ENCODE data around the gene PSG2. TPM values are rescaled to one million over a fixed set of nuclear protein-coding genes. Genes with fewer than 3 reads are reported as not detected.
"Not testable (repeated sequence)": the region's sequence is repeated elsewhere in the genome, so short reads cannot be mapped to it uniquely, and the experiment has no call there.

PSG2 gene
- total RNA-seq, 1 donor from 2014 or later = not detected

DNA sequence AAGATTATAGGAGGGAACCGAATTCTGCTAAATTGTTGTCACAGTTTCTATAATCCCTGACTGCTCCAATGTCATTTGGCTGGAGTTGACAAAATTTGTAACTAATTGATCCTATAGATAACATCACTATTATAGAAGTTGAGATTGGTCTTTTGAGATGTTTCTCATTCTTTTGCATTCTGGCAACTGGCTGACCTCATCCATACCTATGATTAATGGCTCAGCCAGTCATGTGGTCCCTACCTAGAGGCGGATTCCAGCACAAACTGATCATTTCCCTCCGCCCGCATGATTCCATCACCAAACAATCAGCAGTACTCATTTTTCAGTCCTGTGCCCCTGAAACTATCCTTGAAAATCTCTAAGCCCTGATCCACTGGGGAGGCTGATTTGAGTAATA is 4.2 kb downstream of the PSG2 start:
- DNase-seq (ENCODE audit: low read depth in 2 of 2) = peak in 1 of 2 donors; percentile 53

- peak in 1 of 2 donors; percentile 51 for DNase-seq (ENCODE audit: low read depth in 2 of 2)
Observed at GRCh38 chr19:43077881-43078280, 4.6 kb downstream of the PSG2 start.

GRCh38 chr19:43062418-43062817 is 20.1 kb downstream of the PSG2 start:
- DNase-seq (ENCODE audit: low read depth in 2 of 2) = not testable (repeated sequence)

GRCh38 chr19:43061326-43061725 is 21.2 kb downstream of the PSG2 start:
- not testable (repeated sequence) for DNase-seq (ENCODE audit: low read depth in 2 of 2)

DNA sequence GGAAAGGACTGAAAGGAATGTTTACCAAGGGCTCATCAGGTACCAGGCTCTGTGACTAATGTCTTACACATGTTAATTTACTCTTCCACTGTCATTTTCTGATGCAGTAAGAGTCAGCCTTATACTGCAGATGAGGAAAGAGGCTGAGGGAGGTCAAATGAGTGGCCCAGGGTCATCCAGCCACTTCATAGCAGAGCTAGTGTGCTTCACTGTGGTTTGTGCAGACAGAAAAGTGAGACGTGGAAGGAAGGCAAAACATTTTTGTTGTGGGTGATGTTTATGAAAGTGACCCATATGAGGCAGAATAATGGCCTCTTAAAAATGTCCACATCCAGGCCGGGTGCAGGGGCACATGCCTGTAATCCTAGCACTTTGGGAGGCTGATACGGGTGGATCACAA is 22.2 kb downstream of the PSG2 start:
- not testable (repeated sequence) for DNase-seq (ENCODE audit: low read depth in 2 of 2)

GRCh38 chr19:43059482-43059881 is 23.0 kb downstream of the PSG2 start:
- DNase-seq (ENCODE audit: low read depth in 2 of 2) = not testable (repeated sequence)

DNA sequence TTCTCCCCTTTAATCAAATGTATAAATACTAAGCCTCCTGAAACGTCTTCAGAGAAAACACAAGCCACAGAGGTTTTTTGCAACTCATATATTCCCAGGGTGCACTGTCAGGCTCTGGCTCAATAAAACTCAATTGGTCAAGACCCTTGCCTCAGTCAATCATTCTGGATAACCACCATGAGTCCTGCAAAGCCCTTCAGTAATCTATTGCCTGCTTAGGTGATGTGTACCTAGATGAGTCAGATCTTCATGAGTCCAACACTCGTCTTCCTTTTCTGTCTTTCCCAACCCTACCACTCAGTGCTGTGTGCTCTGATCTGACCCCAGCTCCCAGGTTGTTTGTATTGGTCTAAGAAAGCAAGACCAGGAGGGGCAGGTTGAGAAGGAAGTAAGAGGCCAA is 24.1 kb downstream of the PSG2 start:
- not testable (repeated sequence) for DNase-seq (ENCODE audit: low read depth in 2 of 2)

GRCh38 chr19:43047966-43048365 is 34.5 kb downstream of the PSG2 start:
- not testable (repeated sequence) for DNase-seq (ENCODE audit: low read depth in 2 of 2)

DNA sequence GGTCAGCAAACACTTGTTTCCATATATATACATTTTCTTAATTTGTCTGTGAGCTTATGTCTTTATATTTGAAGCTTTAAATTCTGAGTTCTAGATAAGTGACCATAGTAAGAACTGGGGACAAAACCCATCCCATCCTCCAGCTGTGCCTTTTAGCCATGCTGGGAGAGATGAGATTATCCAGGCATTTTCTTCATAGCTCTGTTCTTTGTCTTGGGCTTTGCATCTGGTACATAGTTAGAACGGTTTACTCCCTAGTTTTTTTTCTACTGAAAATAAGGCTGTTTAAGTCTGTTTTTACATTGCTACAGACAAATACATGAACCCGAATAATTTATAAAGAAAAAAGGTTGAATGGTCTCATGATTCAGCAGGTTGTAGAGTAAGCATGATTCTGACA is 35.9 kb downstream of the PSG2 start:
- DNase-seq (ENCODE audit: low read depth in 2 of 2) = not testable (repeated sequence)

DNA sequence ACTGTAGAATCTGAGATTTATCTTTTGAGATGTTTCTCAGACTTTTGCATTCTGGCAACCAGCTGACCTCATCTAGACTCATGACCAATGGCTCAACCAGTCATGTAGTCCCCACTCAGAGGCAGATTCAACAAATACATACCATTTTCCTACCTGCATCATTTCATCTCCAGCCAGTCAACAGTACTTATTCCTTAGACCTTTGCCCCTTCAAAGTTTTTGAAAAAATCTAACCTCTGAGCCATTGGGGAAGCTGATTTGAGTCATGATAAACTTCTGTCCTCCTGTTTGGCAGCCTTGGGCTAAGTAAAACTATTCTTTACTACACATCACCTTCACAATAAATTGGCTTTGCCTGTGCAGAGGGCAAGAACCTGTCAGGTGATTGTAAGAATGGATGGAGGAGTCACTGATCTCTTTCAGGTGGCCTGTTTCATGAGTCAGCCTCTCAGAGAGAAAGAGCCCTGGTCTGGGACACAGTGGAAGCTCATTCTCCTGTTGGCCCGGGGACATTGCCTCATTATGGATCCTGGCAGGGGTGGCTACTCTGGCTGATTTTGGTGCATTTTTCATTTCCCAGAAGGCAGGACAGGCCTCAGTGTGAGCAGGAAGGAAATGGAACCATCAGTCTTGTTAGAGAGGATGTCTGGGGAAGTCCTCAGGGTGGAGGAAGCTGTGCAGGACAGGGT is 38.9 kb downstream of the PSG2 start:
- not testable (repeated sequence) for DNase-seq (ENCODE audit: low read depth in 2 of 2)

DNA sequence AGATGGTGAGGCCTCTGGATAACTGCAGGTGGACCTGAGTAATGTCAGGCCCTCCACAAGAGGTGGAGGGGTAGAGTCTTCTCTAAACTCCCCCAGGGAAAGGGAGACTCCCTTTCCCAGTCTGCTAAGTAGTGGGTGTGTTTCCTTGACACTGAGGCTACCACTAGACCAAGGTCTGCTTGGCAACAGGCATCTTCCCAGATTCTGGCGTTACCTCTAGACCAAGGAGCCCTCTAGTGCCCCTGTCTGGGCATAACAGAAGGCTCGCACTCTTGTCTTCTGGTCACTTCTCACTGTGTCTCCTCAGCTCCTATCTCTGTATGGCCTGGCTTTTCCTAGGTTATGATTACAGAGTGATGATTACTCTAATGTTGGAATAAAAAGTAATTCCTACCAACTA is 50.9 kb downstream of the PSG2 start:
- DNase-seq (ENCODE audit: low read depth in 2 of 2) = peak in 1 of 2 donors; percentile 57

DNA sequence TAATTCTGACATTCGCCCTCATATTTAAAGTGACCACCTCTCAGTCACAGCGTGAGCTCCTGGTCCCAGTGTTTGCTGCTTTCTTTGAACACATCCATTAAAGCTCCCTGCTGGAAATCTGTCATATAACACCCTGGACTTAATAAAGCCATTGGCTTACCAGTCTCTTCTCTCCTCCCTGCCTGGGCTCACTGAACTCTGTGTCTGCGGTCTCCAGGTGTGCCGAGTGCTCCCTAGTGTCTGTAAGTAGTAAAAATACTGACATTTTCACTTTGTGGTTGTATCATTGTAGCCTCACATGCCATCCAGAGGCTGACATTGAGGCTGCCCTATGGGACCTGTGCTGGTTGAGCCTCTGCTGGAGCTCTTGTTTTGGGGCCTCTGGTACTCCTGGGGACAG is 53.6 kb downstream of the PSG2 start:
- no peak for DNase-seq (ENCODE audit: low read depth in 2 of 2)

GRCh38 chr19:43027985-43028384 is 54.5 kb downstream of the PSG2 start:
- DNase-seq (ENCODE audit: low read depth in 2 of 2) = peak in 1 of 2 donors; percentile 23

GRCh38 chr19:43027061-43027460 is 55.4 kb downstream of the PSG2 start:
- not testable (repeated sequence) for DNase-seq (ENCODE audit: low read depth in 2 of 2)

DNA sequence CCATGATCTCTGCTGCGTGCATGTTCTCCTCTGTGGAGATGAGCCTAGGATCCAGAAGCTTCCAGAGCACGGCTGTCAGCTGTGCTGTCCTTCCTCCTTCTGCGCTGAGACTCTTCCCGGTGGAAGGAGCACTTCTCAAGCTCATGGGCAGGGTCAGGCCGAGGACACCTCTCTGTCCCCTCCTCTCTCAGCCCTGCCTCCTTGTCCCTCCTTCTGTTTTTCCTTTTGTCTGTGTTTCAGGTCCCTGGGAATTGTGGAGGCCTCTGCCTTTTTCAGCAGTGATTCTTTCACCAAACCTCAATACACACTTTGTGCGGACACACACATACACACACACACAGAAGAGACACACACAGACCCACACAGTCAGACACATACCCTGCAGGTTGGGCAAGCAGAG is 56.1 kb downstream of the PSG2 start, which contains the start of gene PSG11:
Gene PSG11, minus strand, starts transcription at position 101 of the 400 bp plus-strand sequence. Its CDS starts 97 bp downstream, at position 4.
- DNase-seq (ENCODE audit: low read depth in 2 of 2) = not testable (repeated sequence)

DNA sequence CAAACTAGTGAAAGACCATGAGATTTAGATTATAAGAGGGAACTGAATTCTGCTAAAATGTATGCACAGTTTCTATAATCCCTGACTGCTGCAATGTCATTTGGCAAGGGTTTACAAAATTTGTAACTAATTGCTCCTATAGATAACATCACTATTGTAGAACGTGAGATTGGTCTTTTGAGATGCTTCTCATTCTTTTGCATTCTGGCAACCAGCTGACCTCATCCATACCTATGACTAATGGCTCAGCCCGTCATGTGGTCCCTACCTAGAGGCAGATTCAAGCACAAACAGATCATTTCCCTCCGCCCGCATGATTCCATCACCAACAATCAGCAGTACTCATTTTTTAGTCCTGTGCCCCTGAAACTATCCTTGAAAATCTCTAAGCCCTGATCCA is 60.4 kb downstream of the PSG2 start:
- peak; percentile 52 to 79 for DNase-seq (ENCODE audit: low read depth in 2 of 2)

DNA sequence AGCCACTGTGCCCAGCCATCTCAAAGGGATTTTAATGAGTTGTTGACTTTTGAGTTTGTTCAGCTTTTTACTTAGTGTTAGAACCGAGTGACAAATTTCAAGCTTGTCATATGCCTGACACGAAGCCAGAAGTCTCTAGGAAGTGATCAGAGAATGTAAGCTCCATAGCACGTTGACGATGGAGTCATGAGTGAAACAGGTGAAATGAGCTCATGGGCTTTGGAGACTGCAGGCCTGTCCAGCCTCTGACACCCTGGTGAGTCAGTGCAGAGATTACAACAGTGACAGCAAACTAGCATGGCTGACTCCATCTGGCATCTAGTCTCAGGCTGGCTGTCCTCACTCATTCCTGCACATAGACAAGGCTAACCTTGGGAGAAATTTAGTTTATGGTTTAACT is 60.9 kb downstream of the PSG2 start:
- DNase-seq (ENCODE audit: low read depth in 2 of 2) = peak; percentile 31 to 87

- peak; percentile 22 to 60 for DNase-seq (ENCODE audit: low read depth in 2 of 2)
Observed at GRCh38 chr19:43019588-43019987, 62.9 kb downstream of the PSG2 start.

Other genes starting within 250 kb of the PSG2 start
- gene PSG1, start 203.0 kb downstream of the PSG2 start, total RNA-seq = 0.22 TPM in 1 of 2 replicates, not detected in the other
- gene PSG6, start 164.8 kb downstream of the PSG2 start, total RNA-seq = not detected in 2 replicates
- gene PSG7, start 145.5 kb downstream of the PSG2 start, total RNA-seq = not detected in 2 replicates
- not detected in 2 replicates for gene PSG11, start 56.2 kb downstream of the PSG2 start, total RNA-seq
- gene PSG5, start 103.8 kb upstream of the PSG2 start, total RNA-seq = not detected in 2 replicates
- 0.40 TPM in 1 of 2 replicates, not detected in the other for gene PSG4, start 122.9 kb upstream of the PSG2 start, total RNA-seq
- not detected in 2 replicates for gene PSG9, start 186.8 kb upstream of the PSG2 start, total RNA-seq